Loucy (cell line): ENCODE results near the gene SMC4.

ENCODE experiments used
- EZH2phosphoT487 ChIP-seq: fragments of 200-600 bp; IDR thresholded peaks from 2 replicates; pipeline ENCODE4 v1.6.1; 2018; ENCODE audit warnings: antibody characterized with exemption, mild to moderate bottlenecking, moderate library complexity, borderline replicate concordance
- TF ChIP-seq, protein P1 (sequence below): fragments of 200-600 bp; sonication (generic); conservative IDR thresholded peaks from 2 replicates; pipeline ENCODE4 v1.5.1; 2014; ENCODE audit warnings: mild to moderate bottlenecking, antibody characterized with exemption, low read length

- TF ChIP-seq, protein P1, sequence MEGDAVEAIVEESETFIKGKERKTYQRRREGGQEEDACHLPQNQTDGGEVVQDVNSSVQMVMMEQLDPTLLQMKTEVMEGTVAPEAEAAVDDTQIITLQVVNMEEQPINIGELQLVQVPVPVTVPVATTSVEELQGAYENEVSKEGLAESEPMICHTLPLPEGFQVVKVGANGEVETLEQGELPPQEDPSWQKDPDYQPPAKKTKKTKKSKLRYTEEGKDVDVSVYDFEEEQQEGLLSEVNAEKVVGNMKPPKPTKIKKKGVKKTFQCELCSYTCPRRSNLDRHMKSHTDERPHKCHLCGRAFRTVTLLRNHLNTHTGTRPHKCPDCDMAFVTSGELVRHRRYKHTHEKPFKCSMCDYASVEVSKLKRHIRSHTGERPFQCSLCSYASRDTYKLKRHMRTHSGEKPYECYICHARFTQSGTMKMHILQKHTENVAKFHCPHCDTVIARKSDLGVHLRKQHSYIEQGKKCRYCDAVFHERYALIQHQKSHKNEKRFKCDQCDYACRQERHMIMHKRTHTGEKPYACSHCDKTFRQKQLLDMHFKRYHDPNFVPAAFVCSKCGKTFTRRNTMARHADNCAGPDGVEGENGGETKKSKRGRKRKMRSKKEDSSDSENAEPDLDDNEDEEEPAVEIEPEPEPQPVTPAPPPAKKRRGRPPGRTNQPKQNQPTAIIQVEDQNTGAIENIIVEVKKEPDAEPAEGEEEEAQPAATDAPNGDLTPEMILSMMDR: no peak
- no peak for TF ChIP-seq EZH2phosphoT487
Measured at GRCh38 chr3:160399125-160400029, at the start of gene SMC4, which contains the start of gene IFT80.
